Lung (tissue), 12 donors: Measurements from ENCODE around the gene NFYC. TPM values are rescaled to one million over a fixed set of nuclear protein-coding genes. Genes with fewer than 3 reads are reported as not detected.

Experiments
- ATAC-seq: fragments of 200-7000 bp; cut with Tn5 transposase; one replicate; pipeline ENCODE4 v1.9.1; 2020; ENCODE audit warnings: moderate number of reproducible peaks; ENCODE audit not compliant: insufficient read depth, low FRiP score
- DNase-seq, 3 donors: peaks; one replicate each; pipeline ENCODE4 v3.0.0-alpha.2; 2013 to 2017
- H3K27ac ChIP-seq, 2 donors: one replicate each; pipeline ENCODE4 v1.5.1; 2013; ENCODE audit warnings: mild to moderate bottlenecking in 2 of 2, moderate library complexity in 2 of 2, control low read depth in 1 of 2, inconsistent platforms in 1 of 2, low read depth in 1 of 2, low read length in 1 of 2
- H3K27me3 ChIP-seq, 3 donors: one replicate each; pipeline ENCODE4 v1.5.1; 2013; ENCODE audit warnings: low read length in 2 of 3; ENCODE audit not compliant: control insufficient read depth in 3 of 3, insufficient read depth in 3 of 3
- H3K36me3 ChIP-seq, 4 donors: one replicate each; pipeline ENCODE4 v1.5.1; 2013; ENCODE audit warnings: low read length in 4 of 4, mild to moderate bottlenecking in 1 of 4, moderate library complexity in 1 of 4; ENCODE audit not compliant: control insufficient read depth in 4 of 4, insufficient read depth in 4 of 4
- H3K4me1 ChIP-seq, 5 donors: one replicate each; pipeline ENCODE4 v1.5.1; 2013; ENCODE audit warnings: low read length in 5 of 5, mild to moderate bottlenecking in 2 of 5, moderate library complexity in 1 of 5; ENCODE audit not compliant: control insufficient read depth in 5 of 5, insufficient read depth in 5 of 5
- H3K4me3 ChIP-seq: one replicate; pipeline ENCODE4 v1.5.1; 2013; ENCODE audit warnings: mild to moderate bottlenecking, control low read depth, moderate library complexity
- H3K9ac ChIP-seq, 2 donors: one replicate each; pipeline ENCODE4 v1.5.1; 2013; ENCODE audit warnings: low read length in 2 of 2, control low read depth in 1 of 2; ENCODE audit not compliant: insufficient read depth in 1 of 2
- H3K9me3 ChIP-seq, 4 donors: one replicate each; pipeline ENCODE4 v1.5.1; 2013; ENCODE audit warnings: low read length in 3 of 4, mild to moderate bottlenecking in 1 of 4, moderate library complexity in 1 of 4; ENCODE audit not compliant: control insufficient read depth in 4 of 4, insufficient read depth in 3 of 4
- CTCF ChIP-seq: IDR thresholded peaks from 2 replicates; pipeline ENCODE4 v1.5.1; 2012; ENCODE audit warnings: mild to moderate bottlenecking; ENCODE audit errors: control extremely low read depth, extremely low read depth
- WGBS, 2 donors: extraction: QIAGEN DNeasy Blood & Tissue Kit; methylation state at CpG; one replicate each; pipeline ENCODE4 v1.1.7; 2013; 5-methylcytosine and 5-hydroxymethylcytosine counted together
- polyA plus RNA-seq, 2 donors: library from polyadenylated mRNA; stranded (reverse); fragments of 200-250 nt; gene quantifications; one replicate each; pipeline ENCODE4 v1.2.1, GENCODE V29; 2013
- total RNA-seq, 2 donors: library from RNA; depleted of rRNA in 1 of 2; stranded (reverse); fragments of >200 nt in 1 of 2; gene quantifications; one replicate each; pipeline ENCODE4 v1.2.1, GENCODE V29; 2014 to 2021
- donor health status: control.
- donor health status: control.
- donor health status: Bipolar disorder and iron deficiency.
- donor health status: healthy.
- donor health status: DM: yes; HTN: yes; CAD: no.

NFYC gene
- total and polyA plus RNA-seq, 4 donors, result 28.6 to 69.5 (median 50.3) TPM

GRCh38 chr1:40742363-40743061 lies 51.0 kb downstream of the NFYC start:
- Histone ChIP-seq H3K27me3 (no peaks in the 10 kb centered on the region), H3K9ac (no peak overlapping the region), H3K36me3 (peaks cover 11 to 30% (median 18%) of the 10 kb centered on the region in 4 donors), H3K4me3 (no peak overlapping the region), H3K9me3 (no peaks in the 10 kb centered on the region), H3K27ac (peak overlapping the region in 1 of 2 donors; percentile 84), H3K4me1 (peaks cover 0 to 38% (median 5%) of the 10 kb centered on the region in 5 donors)
- DNase-seq (peak in 1 of 3 donors; percentile 29), ATAC-seq (peak; percentile 41)
- no peak for TF ChIP-seq CTCF
- WGBS, 2 donors, result 71 to 86% methylated on average over 3 of the region's 3 CpGs

GRCh38 chr1:40743452-40743851 lies 51.9 kb downstream of the NFYC start:
- Histone ChIP-seq H3K4me1 (peaks cover 0 to 38% (median 5%) of the 10 kb centered on the region in 5 donors), H3K36me3 (peaks cover 15 to 30% (median 21%) of the 10 kb centered on the region in 4 donors), H3K27ac (peak overlapping the region in 1 of 2 donors; percentile 84), H3K4me3 (no peak overlapping the region), H3K9ac (no peak overlapping the region), H3K9me3 (no peaks in the 10 kb centered on the region), H3K27me3 (no peaks in the 10 kb centered on the region)
- 93 to 95% methylated on average over 3 of the region's 3 CpGs for WGBS, 2 donors
- DNase-seq, result no peak
- ATAC-seq, result no peak
- TF ChIP-seq CTCF, result no peak

GRCh38 chr1:40743860-40744259 lies 52.4 kb downstream of the NFYC start:
- peaks cover 0 to 37% (median 5%) of the 10 kb centered on the region in 5 donors for H3K4me1 ChIP-seq
- H3K4me3 ChIP-seq, result no peak overlapping the region
- peak overlapping the region in 1 of 2 donors; percentile 84 for H3K27ac ChIP-seq
- H3K27me3 ChIP-seq, result no peaks in the 10 kb centered on the region
- no peak for DNase-seq
- ATAC-seq, result no peak
- no peak for TF ChIP-seq CTCF
- H3K9ac ChIP-seq, result no peak overlapping the region
- peaks cover 15 to 29% (median 23%) of the 10 kb centered on the region in 4 donors for H3K36me3 ChIP-seq
- WGBS, 2 donors, result 98 to 100% methylated on average over 3 of the region's 3 CpGs
- H3K9me3 ChIP-seq, result no peaks in the 10 kb centered on the region

DNA sequence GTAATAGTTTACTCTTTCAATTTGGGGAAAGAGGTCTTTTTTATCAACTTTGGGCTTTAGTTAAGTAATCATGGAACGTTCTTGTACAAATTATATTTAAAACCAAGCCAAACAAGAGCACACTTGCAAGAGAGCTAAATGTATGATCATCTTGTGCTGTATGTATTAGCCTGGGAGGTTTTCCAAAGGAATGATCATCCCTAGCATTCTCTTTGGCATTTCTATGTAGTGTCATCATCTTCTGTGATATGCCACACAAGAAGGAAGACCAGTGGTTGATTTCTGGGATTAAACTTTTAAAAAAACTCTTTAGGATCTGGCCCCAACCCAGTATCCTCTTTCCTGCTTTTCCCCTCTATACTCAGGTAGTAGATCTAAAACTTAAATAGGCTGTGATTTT lies 53.7 kb downstream of the NFYC start:
- Histone ChIP-seq H3K4me3 (no peak overlapping the region), H3K9ac (no peak overlapping the region), H3K36me3 (peaks cover 16 to 28% (median 22%) of the 10 kb centered on the region in 4 donors), H3K9me3 (no peaks in the 10 kb centered on the region), H3K27ac (peak overlapping the region in 1 of 2 donors; percentile 21), H3K4me1 (peaks cover 0 to 24% (median 2%) of the 10 kb centered on the region in 5 donors), H3K27me3 (no peaks in the 10 kb centered on the region)
- DNase-seq (no peak), ATAC-seq (no peak)
- TF ChIP-seq CTCF, result no peak
- 59 to 74% methylated on average over 1 of the region's 1 CpG for WGBS, 2 donors
